ENCODE measurements around the gene HBE1.
A peak's percentile ranks its signal among the peaks of the same experiment; 100 is the strongest.

The HBE1 gene

DNA sequence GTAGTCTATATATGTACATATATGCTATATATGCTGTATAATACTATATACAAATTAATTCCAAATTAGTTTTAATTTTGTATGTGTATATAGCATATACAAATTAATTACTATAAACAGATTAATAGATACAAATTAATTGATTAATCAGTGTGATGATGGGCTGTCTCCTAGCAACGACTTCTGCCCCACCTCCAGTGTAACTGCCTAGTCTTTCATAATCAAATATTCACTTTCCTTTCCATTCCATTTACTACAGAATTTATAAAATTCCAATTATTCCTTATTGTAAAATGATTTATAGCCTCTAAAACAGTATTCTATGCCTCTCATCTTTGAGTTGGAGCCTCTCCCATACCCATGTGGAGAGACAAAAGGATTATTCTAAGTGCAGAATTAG is 36.4 kb downstream of the HBE1 start:
- no peak for DNase-seq (ENCODE audit: low spot score)

DNA sequence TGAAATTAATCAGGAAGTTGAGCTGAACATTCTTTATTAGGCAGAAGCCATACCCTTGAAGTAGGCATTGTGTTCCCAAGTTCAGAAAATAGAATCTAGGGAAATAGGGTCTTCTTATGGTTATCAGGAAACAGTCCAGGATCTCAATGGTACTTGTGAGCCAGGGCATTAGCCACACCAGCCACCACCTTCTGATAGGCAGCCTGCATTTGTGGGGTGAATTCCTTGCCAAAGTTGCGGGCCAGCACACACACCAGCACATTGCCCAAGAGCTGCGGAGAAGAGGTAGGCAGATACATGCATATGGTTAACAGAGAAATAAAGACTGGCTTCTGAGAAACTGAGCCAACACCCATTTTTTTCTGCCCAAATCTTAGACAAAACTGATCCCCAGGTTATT is 36.9 kb downstream of the HBE1 start:
- no peak for DNase-seq (ENCODE audit: low spot score)

DNA sequence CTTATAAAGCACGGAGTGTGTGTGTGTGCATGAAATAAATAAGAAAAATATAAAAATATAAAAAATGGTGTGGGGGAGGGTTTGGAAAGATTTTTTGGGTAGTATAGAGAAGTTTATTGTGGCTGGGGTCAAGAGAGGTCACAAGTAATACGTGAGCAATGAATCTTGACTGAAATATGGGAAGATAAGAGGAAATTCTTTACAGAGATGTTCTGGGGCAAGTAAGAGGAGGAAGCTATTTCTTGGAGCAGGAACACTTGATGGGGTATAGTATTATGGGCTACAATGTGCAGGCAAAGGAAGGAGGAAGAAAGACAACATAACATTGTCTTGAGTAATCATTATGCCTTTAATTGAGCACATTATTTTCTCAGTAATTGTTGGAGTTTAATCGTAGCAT is 37.6 kb downstream of the HBE1 start:
- no peak for DNase-seq (ENCODE audit: low spot score)

DNA sequence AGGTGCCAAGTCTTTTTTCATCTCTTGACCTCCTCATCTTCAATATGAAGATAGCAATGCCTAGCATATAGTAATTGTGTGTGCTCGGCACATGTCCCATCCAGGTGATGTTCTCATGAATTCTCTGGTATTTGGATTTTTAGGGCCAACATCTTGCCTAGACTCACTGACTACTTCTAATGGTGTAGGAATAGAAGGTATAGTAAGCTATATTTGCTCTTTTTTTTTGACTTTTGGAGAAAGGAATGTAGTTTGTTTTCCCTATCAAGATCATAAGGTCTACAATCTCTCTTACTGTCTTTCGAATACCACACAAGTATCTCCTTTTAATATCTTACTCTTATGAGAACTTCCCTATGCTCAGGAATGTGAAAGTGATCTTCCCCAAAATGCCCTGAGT is 38.6 kb downstream of the HBE1 start:
- no peak for DNase-seq (ENCODE audit: low spot score)

DNA sequence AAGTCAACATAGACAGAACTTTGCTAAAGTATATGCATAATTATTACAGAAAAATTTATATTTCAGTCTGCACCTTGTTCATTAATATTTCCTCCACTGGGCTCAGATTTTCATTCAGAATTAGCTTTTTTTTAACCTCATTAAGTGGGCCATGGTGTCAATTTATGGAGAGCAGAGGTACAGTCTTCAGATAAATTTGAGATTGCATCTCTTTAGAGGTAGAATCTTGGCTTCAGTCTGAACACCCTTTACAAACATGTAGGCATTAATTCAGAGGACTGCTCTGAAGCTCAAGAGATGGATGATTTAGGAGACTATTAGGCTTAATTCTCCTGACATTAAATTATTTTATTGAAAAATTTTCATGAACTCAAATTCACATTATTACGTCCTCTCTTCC is 39.5 kb downstream of the HBE1 start:
- DNase-seq (ENCODE audit: low spot score): no peak

DNA sequence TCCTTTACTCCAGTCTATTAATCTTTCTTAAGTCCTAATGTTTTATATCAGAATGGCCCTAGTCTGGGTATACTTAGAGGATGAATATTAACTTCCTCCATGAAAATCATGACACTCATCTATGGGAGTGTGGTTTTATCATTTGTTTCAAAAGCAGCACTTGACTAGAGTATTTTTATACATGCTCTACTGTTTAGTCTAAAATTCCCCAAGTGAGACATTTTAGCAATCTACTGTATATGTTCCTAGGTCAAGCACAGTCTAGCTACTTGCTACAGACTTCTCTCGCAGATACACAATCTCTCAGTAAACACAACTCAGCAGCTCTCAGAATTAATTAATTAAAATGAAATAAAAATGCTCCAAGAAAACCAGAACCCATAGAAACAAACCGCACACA is 39.9 kb downstream of the HBE1 start:
- DNase-seq (ENCODE audit: low spot score): no peak

DNA sequence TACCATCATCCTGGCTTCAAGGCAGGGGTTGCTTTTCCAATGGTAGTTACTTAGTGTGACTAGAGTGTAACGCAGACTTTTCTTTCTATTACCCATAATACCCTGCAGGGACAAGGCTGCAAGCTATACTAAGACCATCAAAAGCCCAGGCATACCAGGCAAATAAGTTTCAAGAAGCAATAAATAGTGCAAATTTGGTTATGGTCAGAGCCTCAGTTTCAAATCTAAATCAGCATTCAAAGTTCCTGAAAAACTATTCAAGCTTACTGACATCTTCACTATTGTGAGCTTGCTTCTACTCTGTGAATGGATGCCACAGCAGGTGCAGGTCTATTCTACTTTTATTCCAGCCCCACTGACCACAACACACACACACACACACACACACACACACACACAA is 40.4 kb downstream of the HBE1 start:
- DNase-seq (ENCODE audit: low spot score): no peak

DNA sequence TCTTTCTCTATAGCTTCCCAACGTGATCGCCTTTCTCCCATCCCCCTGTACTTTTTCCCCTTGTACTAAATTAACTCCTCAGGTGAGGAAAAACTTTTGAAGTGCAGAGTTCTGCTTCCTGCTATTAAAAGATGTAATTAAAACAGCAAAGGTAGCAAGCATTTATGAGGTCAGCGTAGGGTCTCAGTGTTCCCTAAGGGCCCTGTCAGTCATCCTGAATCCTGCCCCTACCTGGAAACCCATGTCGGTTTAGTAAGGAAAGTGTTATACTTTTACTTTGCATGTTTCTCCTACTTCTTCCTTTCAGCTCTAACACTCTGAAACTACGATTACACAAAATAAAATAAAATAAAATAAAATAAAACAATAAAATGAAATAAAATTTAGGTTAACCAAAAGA is 41.6 kb downstream of the HBE1 start:
- DNase-seq (ENCODE audit: low spot score): no peak

DNA sequence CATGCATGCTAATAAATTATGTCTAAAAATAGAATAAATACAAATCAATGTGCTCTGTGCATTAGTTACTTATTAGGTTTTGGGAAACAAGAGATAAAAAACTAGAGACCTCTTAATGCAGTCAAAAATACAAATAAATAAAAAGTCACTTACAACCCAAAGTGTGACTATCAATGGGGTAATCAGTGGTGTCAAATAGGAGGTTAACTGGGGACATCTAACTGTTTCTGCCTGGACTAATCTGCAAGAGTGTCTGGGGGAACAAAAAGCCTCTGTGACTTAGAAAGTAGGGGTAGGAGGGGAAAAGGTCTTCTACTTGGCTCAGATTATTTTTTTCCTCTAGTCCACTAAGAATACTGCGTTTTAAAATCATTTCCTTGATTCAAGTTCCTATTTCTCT is 42.1 kb downstream of the HBE1 start:
- DNase-seq (ENCODE audit: low spot score): no peak

DNA sequence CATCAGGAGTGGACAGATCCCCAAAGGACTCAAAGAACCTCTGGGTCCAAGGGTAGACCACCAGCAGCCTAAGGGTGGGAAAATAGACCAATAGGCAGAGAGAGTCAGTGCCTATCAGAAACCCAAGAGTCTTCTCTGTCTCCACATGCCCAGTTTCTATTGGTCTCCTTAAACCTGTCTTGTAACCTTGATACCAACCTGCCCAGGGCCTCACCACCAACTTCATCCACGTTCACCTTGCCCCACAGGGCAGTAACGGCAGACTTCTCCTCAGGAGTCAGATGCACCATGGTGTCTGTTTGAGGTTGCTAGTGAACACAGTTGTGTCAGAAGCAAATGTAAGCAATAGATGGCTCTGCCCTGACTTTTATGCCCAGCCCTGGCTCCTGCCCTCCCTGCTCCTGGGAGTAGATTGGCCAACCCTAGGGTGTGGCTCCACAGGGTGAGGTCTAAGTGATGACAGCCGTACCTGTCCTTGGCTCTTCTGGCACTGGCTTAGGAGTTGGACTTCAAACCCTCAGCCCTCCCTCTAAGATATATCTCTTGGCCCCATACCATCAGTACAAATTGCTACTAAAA is 42.9 kb downstream of the HBE1 start, which contains the start of gene HBB:
Gene HBB (minus strand): TSS at position 340 of the 579 bp plus-strand sequence. CDS start 50 bp downstream, at position 290.
- DNase-seq (ENCODE audit: low spot score): peak; percentile 79

DNA sequence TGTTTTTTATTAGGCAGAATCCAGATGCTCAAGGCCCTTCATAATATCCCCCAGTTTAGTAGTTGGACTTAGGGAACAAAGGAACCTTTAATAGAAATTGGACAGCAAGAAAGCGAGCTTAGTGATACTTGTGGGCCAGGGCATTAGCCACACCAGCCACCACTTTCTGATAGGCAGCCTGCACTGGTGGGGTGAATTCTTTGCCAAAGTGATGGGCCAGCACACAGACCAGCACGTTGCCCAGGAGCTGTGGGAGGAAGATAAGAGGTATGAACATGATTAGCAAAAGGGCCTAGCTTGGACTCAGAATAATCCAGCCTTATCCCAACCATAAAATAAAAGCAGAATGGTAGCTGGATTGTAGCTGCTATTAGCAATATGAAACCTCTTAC is 44.3 kb downstream of the HBE1 start:
- no peak for DNase-seq (ENCODE audit: low spot score)

DNA sequence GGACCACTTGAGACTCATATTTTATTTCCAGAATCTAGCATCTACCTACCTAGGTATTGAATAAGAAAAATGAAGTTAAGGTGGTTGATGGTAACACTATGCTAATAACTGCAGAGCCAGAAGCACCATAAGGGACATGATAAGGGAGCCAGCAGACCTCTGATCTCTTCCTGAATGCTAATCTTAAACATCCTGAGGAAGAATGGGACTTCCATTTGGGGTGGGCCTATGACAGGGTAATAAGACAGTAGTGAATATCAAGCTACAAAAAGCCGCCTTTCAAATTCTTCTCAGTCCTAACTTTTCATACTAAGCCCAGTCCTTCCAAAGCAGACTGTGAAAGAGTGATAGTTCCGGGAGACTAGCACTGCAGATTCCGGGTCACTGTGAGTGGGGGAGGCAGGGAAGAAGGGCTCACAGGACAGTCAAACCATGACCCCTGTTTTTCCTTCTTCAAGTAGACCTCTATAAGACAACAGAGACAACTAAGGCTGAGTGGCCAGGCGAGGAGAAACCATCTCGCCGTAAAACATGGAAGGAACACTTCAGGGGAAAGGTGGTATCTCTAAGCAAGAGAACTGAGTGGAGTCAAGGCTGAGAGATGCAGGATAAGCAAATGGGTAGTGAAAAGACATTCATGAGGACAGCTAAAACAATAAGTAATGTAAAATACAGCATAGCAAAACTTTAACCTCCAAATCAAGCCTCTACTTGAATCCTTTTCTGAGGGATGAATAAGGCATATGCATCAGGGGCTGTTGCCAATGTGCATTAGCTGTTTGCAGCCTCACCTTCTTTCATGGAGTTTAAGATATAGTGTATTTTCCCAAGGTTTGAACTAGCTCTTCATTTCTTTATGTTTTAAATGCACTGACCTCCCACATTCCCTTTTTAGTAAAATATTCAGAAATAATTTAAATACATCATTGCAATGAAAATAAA is 44.9 kb downstream of the HBE1 start:
- no peak for DNase-seq (ENCODE audit: low spot score)

DNA sequence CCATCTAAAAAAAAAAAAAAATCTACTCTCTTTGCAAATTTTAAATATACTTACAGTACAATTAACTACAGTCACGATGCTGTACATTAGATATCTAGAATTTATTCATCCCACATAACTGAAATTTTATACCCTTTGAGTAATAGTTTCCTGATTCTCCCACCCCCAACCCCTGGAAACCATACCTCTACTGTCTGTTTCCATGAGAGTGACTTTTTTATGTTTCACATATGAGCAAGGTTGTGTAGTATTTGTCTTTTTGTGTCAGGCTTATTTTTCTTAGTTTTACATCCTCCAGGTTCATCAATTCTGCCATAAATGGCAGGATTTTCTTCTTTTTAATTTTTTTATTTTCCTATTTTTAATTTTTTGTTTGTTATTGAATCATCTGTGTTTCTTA is 46.1 kb downstream of the HBE1 start:
- no peak for DNase-seq (ENCODE audit: low spot score)

DNA sequence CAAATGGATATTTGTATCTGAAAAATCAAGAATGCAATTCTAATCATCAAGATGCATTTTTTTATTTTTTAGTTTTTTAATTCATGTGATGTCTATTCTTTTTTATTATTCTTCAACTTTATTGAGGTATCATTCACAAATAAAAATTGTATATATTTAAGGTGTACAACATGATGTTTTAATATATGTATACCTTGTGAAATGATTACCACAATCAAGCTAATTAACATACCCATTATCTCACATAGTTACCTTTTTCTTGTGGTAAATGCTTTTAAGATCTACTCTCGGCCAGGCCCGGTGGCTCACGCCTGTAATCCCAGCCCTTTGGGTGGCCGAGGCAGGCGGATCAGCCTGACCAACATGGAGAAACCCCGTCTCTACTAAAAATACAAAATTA is 46.6 kb downstream of the HBE1 start:
- no peak for DNase-seq (ENCODE audit: low spot score)
